GM18867 (cell line): ENCODE data around the gene TEX264.
A peak's percentile ranks its signal among the peaks of the same experiment; 100 is the strongest.
"Not testable (repeated sequence)": the region's sequence is repeated elsewhere in the genome, so short reads cannot be mapped to it uniquely, and the experiment has no call there.

Experiments
- ATAC-seq: cut with Tn5 transposase; IDR thresholded peaks from one replicate; pipeline ENCODE4 v1.9.1; 2021; ENCODE audit warnings: mild to moderate bottlenecking, moderate library complexity; ENCODE audit not compliant: unreplicated experiment

The TEX264 gene

GRCh38 chr3:51670823-51671733 is at the start of gene TEX264:
TEX264 (plus strand) TSS chr3:51671252; CDS start chr3:51674305, 3,053 bp downstream.
- ATAC-seq: peak; percentile 75

- no peak for ATAC-seq
Observed at GRCh38 chr3:51622413-51622812, 48.6 kb upstream of the TEX264 start.

- no peak for ATAC-seq
Observed at GRCh38 chr3:51622868-51623267, 48.2 kb upstream of the TEX264 start.

GRCh38 chr3:51630513-51630912 is 40.5 kb upstream of the TEX264 start:
- ATAC-seq: no peak

- ATAC-seq: no peak
Observed at GRCh38 chr3:51637144-51637940, 33.7 kb upstream of the TEX264 start.

GRCh38 chr3:51637941-51638471 is 33.0 kb upstream of the TEX264 start:
- peak; percentile 69 for ATAC-seq

- no peak for ATAC-seq
Observed at GRCh38 chr3:51642462-51642861, 28.6 kb upstream of the TEX264 start.

GRCh38 chr3:51646091-51646490 is 25.0 kb upstream of the TEX264 start:
- ATAC-seq: no peak

- ATAC-seq: not testable (repeated sequence)
Observed at GRCh38 chr3:51652103-51652502, 18.9 kb upstream of the TEX264 start.

- ATAC-seq: not testable (repeated sequence)
Observed at GRCh38 chr3:51653409-51653808, 17.6 kb upstream of the TEX264 start.

GRCh38 chr3:51657234-51657633 is 13.8 kb upstream of the TEX264 start:
- ATAC-seq: no peak

GRCh38 chr3:51659942-51660341 is 11.1 kb upstream of the TEX264 start:
- ATAC-seq: no peak

GRCh38 chr3:51662456-51662855 is 8.6 kb upstream of the TEX264 start:
- ATAC-seq: no peak

GRCh38 chr3:51668756-51669155 is 2.3 kb upstream of the TEX264 start:
- no peak for ATAC-seq

- ATAC-seq: peak; percentile 24
Observed at GRCh38 chr3:51669241-51670052, 1.6 kb upstream of the TEX264 start.

GRCh38 chr3:51670053-51670822 is 814 bp upstream of the TEX264 start:
- ATAC-seq: no peak

GRCh38 chr3:51671734-51672475 is 853 bp downstream of the TEX264 start:
- peak; percentile 39 for ATAC-seq

GRCh38 chr3:51673181-51673801 is 2.2 kb downstream of the TEX264 start:
- ATAC-seq: no peak
